H9 (cell line): ENCODE results near the gene PFN2. TPM values are rescaled to one million over a fixed set of nuclear protein-coding genes. Genes with fewer than 3 reads are reported as not detected.

Experiments
- DNase-seq: peaks from one replicate; pipeline ENCODE4 v3.0.0-alpha.2; 2017
- H2AFZ ChIP-seq: one replicate; pipeline ENCODE4 v1.6.1; 2013; ENCODE audit warnings: mild to moderate bottlenecking, low read length, control low read depth, moderate library complexity
- H2AK5ac ChIP-seq: 2 replicates; pipeline ENCODE4 v1.6.1; 2013; ENCODE audit warnings: low read length, control low read depth, mixed read lengths; ENCODE audit not compliant: insufficient read length
- H2BK120ac ChIP-seq: one replicate; pipeline ENCODE4 v1.6.1; 2013; ENCODE audit warnings: low read depth, mild to moderate bottlenecking, low read length, control low read depth, inconsistent platforms; ENCODE audit not compliant: poor library complexity, severe bottlenecking
- H2BK12ac ChIP-seq: 2 replicates; pipeline ENCODE4 v1.6.1; 2013; ENCODE audit warnings: low read length, control low read depth, mixed read lengths, low read depth; ENCODE audit not compliant: insufficient read length
- H2BK15ac ChIP-seq: 2 replicates; pipeline ENCODE4 v1.6.1; 2013; ENCODE audit warnings: low read depth, low read length, control low read depth
- H2BK20ac ChIP-seq: one replicate; pipeline ENCODE4 v1.6.1; 2013; ENCODE audit warnings: low read depth, mild to moderate bottlenecking, low read length, control low read depth, inconsistent platforms; ENCODE audit not compliant: poor library complexity, severe bottlenecking
- H2BK5ac ChIP-seq: 2 replicates; pipeline ENCODE4 v1.6.1; 2013; ENCODE audit warnings: low read length, control low read depth, mixed read lengths; ENCODE audit not compliant: insufficient read length
- H3K14ac ChIP-seq: 2 replicates; pipeline ENCODE4 v1.6.1; 2013; ENCODE audit warnings: low read length, control low read depth; ENCODE audit not compliant: insufficient read depth
- H3K18ac ChIP-seq: 2 replicates; pipeline ENCODE4 v1.6.1; 2013; ENCODE audit warnings: low read depth, mild to moderate bottlenecking, mixed read lengths, low read length, control low read depth; ENCODE audit not compliant: insufficient read length
- H3K23ac ChIP-seq: 2 replicates; pipeline ENCODE4 v1.6.1; 2013; ENCODE audit warnings: low read length, control low read depth, mixed read lengths, low read depth; ENCODE audit not compliant: insufficient read length
- H3K23me2 ChIP-seq: 2 replicates; pipeline ENCODE4 v1.6.1; 2013; ENCODE audit warnings: low read depth, mild to moderate bottlenecking, mixed read lengths, low read length, control low read depth; ENCODE audit not compliant: insufficient read length, poor library complexity, severe bottlenecking
- H3K27ac ChIP-seq: 2 replicates; pipeline ENCODE4 v1.5.1; 2013; ENCODE audit warnings: low read length, control low read depth, mixed read lengths, low read depth; ENCODE audit not compliant: insufficient read length
- H3K27me3 ChIP-seq: 2 replicates; pipeline ENCODE4 v1.6.1; 2013; ENCODE audit warnings: low read length, control low read depth, inconsistent platforms; ENCODE audit not compliant: insufficient read depth
- H3K4ac ChIP-seq: 2 replicates; pipeline ENCODE4 v1.6.1; 2013; ENCODE audit warnings: low read depth, mild to moderate bottlenecking, control low read depth, inconsistent platforms, low read length, moderate library complexity
- H3K4me1 ChIP-seq: 2 replicates; pipeline ENCODE4 v1.6.1; 2013; ENCODE audit warnings: low read length, control low read depth, inconsistent platforms; ENCODE audit not compliant: insufficient read depth
- H3K4me2 ChIP-seq: 2 replicates; pipeline ENCODE4 v1.6.1; 2013; ENCODE audit warnings: low read length, control low read depth, mixed read lengths; ENCODE audit not compliant: insufficient read length, insufficient read depth
- H3K56ac ChIP-seq: 2 replicates; pipeline ENCODE4 v1.6.1; 2013; ENCODE audit warnings: low read depth, mild to moderate bottlenecking, mixed read lengths, low read length, control low read depth; ENCODE audit not compliant: insufficient read length
- H3K79me1 ChIP-seq: 2 replicates; pipeline ENCODE4 v1.6.1; 2013; ENCODE audit warnings: low read depth, mild to moderate bottlenecking, moderate library complexity, low read length, control low read depth, inconsistent platforms; ENCODE audit not compliant: insufficient read depth, poor library complexity, severe bottlenecking
- H3K79me2 ChIP-seq: 2 replicates; pipeline ENCODE4 v1.6.1; 2013; ENCODE audit warnings: low read length, control low read depth, inconsistent platforms; ENCODE audit not compliant: insufficient read depth
- H3K9ac ChIP-seq: 2 replicates; pipeline ENCODE4 v1.6.1; 2013; ENCODE audit warnings: low read length, control low read depth, mixed read lengths; ENCODE audit not compliant: insufficient read length; ENCODE audit errors: extremely low read depth
- H3K9me3 ChIP-seq: one replicate; pipeline ENCODE4 v1.6.1; 2013; ENCODE audit warnings: low read depth, low read length, inconsistent platforms; ENCODE audit not compliant: control insufficient read depth
- H3T11ph ChIP-seq: one replicate; pipeline ENCODE4 v1.6.1; 2013; ENCODE audit warnings: mild to moderate bottlenecking, low read length, control low read depth, inconsistent platforms
- H4K20me1 ChIP-seq: one replicate; pipeline ENCODE4 v1.6.1; 2013; ENCODE audit not compliant: control insufficient read depth, insufficient read length, insufficient read depth
- H4K5ac ChIP-seq: 2 replicates; pipeline ENCODE4 v1.6.1; 2013; ENCODE audit warnings: low read depth, mild to moderate bottlenecking, mixed read lengths, low read length, control low read depth; ENCODE audit not compliant: insufficient read length
- H4K8ac ChIP-seq: replicated peaks from 2 replicates; pipeline ENCODE4 v1.6.1; 2013; ENCODE audit warnings: low read length, control low read depth, mixed read lengths, low read depth; ENCODE audit not compliant: insufficient read length
- H4K91ac ChIP-seq: 2 replicates; pipeline ENCODE4 v1.6.1; 2013; ENCODE audit warnings: low read depth, mild to moderate bottlenecking, moderate library complexity, mixed read lengths, low read length, control low read depth; ENCODE audit not compliant: insufficient read length
- H3K27ac Mint-ChIP-seq, 3 experiments: 2 replicates in 2 of 3; 3 replicates in 1 of 3; pipeline ENCODE4 v1.8.0; 2020 to 2021; ENCODE audit warnings: mixed read lengths in 3 of 3, mild to moderate bottlenecking in 1 of 3, moderate library complexity in 1 of 3
- H3K27me3 Mint-ChIP-seq: 2 replicates; pipeline ENCODE4 v1.8.0; 2021; ENCODE audit warnings: low read depth, mild to moderate bottlenecking, moderate library complexity, mixed read lengths
- H3K36me3 Mint-ChIP-seq, 3 experiments: 2 replicates in 2 of 3; 3 replicates in 1 of 3; pipeline ENCODE4 v1.8.0; 2020 to 2021; ENCODE audit warnings: low read depth in 3 of 3, mixed read lengths in 3 of 3; ENCODE audit not compliant: insufficient read depth in 1 of 3
- H3K4me1 Mint-ChIP-seq, 2 experiments: 2 replicates each; pipeline ENCODE4 v1.8.0; 2020; ENCODE audit warnings: mixed read lengths in 2 of 2
- H3K4me3 Mint-ChIP-seq, 2 experiments: 2 replicates in 1 of 2; 3 replicates in 1 of 2; pipeline ENCODE4 v1.8.0; 2020 to 2021; ENCODE audit warnings: mild to moderate bottlenecking in 2 of 2, mixed read lengths in 2 of 2, moderate library complexity in 1 of 2
- H3K9me3 Mint-ChIP-seq, 2 experiments: 2 replicates in 1 of 2; 3 replicates in 1 of 2; pipeline ENCODE4 v1.8.0; 2020; ENCODE audit warnings: mild to moderate bottlenecking in 2 of 2, mixed read lengths in 2 of 2, moderate library complexity in 1 of 2
- total RNA-seq: library from RNA; stranded (reverse); gene quantifications from 2 replicates; pipeline ENCODE4 v1.2.1, GENCODE V29; 2021
- TF ChIP-seq, protein P1 (sequence below): fragments of 200-600 bp; sonication (generic); conservative IDR thresholded peaks from 3 replicates; pipeline ENCODE4 v1.8.0; 2021; ENCODE audit warnings: antibody characterized with exemption, mild to moderate bottlenecking

Gene PFN2
- total RNA-seq, 1 experiment from 2014 or later: 174 TPM

DNA sequence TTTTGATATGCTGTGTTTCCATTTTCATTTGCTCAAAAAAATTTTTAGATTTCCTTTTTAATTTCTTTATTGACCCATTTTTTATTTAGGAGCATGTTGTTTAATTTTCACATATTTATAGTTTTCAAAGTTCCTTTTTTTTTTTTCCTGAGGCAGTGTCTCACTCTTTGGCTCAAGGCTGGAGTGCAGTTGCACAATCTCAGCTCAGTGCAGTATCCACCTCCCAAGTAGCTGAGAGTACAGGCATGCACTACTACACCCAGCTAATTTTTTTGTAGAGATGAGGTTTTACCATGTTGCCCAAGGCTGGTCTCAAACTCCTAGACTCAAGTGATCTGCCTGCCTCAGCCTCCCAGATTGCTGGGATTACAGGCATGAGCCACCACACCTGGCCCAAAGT, 36.2 kb downstream of the PFN2 start:
- H3K36me3 Mint-ChIP-seq: peaks cover 26 to 40% (median 28%) of the 10 kb centered on the region in 3 experiments
- Histone ChIP-seq H3K23me2 (no peaks in the 10 kb centered on the region), H2BK15ac (no peak overlapping the region), H3K27ac (no peak overlapping the region), H4K5ac (no peak overlapping the region), H3K79me2 (no peaks in the 10 kb centered on the region), H3K4me2 (no peak overlapping the region), H3K4ac (no peak overlapping the region), H2BK120ac (no peak overlapping the region), H3K14ac (no peak overlapping the region), H2BK20ac (no peak overlapping the region), H2BK5ac (no peak overlapping the region), H2AFZ (no peak overlapping the region), H3K79me1 (no peaks in the 10 kb centered on the region), H4K8ac (no peak overlapping the region), H3K23ac (no peak overlapping the region), H2AK5ac (no peak overlapping the region), H3K9ac (no peak overlapping the region), H3T11ph (no peak overlapping the region), H4K91ac (no peak overlapping the region), H3K27me3 (no peaks in the 10 kb centered on the region), H4K20me1 (no peaks in the 10 kb centered on the region), H3K56ac (no peak overlapping the region), H3K18ac (no peak overlapping the region), H3K4me1 (no peaks in the 10 kb centered on the region), H2BK12ac (no peak overlapping the region), H3K9me3 (peaks cover 9% of the 10 kb centered on the region)
- H3K9me3 Mint-ChIP-seq: peaks cover 21 to 31% of the 10 kb centered on the region in 2 experiments; a peak in 4 of 5 replicates
- H3K4me3 Mint-ChIP-seq: no peak overlapping the region
- no peaks in the 10 kb centered on the region for H3K4me1 Mint-ChIP-seq
- DNase-seq: no peak
- H3K27ac Mint-ChIP-seq: no peak overlapping the region
- TF ChIP-seq, protein P1, sequence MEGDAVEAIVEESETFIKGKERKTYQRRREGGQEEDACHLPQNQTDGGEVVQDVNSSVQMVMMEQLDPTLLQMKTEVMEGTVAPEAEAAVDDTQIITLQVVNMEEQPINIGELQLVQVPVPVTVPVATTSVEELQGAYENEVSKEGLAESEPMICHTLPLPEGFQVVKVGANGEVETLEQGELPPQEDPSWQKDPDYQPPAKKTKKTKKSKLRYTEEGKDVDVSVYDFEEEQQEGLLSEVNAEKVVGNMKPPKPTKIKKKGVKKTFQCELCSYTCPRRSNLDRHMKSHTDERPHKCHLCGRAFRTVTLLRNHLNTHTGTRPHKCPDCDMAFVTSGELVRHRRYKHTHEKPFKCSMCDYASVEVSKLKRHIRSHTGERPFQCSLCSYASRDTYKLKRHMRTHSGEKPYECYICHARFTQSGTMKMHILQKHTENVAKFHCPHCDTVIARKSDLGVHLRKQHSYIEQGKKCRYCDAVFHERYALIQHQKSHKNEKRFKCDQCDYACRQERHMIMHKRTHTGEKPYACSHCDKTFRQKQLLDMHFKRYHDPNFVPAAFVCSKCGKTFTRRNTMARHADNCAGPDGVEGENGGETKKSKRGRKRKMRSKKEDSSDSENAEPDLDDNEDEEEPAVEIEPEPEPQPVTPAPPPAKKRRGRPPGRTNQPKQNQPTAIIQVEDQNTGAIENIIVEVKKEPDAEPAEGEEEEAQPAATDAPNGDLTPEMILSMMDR: no peak
- no peaks in the 10 kb centered on the region for H3K27me3 Mint-ChIP-seq
